NK-92 (cell line): ENCODE results near the gene SAMD11.
"Not testable (repeated sequence)": the region's sequence is repeated elsewhere in the genome, so short reads cannot be mapped to it uniquely, and the experiment has no call there.

ENCODE experiments used
- DNase-seq: peaks from one replicate; lab custom pipeline; 2025; ENCODE audit not compliant: unreplicated experiment; lab: John Stamatoyannopoulos, UW

SAMD11 gene, protein sequence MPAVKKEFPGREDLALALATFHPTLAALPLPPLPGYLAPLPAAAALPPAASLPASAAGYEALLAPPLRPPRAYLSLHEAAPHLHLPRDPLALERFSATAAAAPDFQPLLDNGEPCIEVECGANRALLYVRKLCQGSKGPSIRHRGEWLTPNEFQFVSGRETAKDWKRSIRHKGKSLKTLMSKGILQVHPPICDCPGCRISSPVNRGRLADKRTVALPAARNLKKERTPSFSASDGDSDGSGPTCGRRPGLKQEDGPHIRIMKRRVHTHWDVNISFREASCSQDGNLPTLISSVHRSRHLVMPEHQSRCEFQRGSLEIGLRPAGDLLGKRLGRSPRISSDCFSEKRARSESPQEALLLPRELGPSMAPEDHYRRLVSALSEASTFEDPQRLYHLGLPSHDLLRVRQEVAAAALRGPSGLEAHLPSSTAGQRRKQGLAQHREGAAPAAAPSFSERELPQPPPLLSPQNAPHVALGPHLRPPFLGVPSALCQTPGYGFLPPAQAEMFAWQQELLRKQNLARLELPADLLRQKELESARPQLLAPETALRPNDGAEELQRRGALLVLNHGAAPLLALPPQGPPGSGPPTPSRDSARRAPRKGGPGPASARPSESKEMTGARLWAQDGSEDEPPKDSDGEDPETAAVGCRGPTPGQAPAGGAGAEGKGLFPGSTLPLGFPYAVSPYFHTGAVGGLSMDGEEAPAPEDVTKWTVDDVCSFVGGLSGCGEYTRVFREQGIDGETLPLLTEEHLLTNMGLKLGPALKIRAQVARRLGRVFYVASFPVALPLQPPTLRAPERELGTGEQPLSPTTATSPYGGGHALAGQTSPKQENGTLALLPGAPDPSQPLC

GRCh38 chr1:923131-923990 lies at the start of gene SAMD11:
Gene SAMD11 (plus strand): TSS chr1:923923. CDS start chr1:924432, 509 bp downstream.
- no peak for DNase-seq

DNA sequence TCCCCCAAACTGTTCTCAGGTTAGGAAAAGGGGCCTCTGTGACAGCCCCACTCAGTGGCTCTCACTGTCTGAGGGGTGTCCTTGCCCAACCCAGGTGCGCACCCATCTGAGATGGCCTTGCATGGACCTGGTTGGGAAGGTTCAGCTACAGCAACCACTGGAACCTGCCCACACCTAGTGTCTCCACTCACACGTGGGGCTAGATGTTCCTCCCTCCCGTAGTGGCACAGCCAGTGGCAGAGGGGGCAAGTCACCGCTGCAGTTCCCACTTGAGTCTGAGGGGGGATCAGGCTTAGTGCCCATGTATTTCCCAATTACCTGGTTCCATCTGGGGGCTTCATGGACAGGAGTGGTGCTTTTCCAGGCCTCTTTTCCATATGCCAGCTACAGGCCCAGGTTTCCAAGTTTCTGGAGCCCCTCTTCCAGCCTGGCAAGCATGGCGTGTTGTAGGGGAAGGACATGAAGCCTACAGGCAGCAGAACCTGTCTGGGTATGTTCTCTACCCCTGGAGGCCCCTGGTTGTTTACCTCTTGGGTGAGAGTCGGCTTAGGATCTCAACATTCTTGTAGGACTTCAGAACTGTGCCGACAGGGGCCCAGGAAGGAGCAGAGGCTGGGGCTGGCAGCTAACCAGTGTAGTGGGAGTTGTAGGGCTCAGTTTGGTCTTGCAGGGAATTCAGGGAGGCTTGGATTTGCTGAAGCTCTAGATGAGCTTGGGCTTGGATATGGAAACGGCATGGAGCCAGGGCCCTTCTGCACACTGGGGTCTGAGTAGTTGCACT lies 47.1 kb upstream of the SAMD11 start:
- DNase-seq, result not testable (repeated sequence)

DNA sequence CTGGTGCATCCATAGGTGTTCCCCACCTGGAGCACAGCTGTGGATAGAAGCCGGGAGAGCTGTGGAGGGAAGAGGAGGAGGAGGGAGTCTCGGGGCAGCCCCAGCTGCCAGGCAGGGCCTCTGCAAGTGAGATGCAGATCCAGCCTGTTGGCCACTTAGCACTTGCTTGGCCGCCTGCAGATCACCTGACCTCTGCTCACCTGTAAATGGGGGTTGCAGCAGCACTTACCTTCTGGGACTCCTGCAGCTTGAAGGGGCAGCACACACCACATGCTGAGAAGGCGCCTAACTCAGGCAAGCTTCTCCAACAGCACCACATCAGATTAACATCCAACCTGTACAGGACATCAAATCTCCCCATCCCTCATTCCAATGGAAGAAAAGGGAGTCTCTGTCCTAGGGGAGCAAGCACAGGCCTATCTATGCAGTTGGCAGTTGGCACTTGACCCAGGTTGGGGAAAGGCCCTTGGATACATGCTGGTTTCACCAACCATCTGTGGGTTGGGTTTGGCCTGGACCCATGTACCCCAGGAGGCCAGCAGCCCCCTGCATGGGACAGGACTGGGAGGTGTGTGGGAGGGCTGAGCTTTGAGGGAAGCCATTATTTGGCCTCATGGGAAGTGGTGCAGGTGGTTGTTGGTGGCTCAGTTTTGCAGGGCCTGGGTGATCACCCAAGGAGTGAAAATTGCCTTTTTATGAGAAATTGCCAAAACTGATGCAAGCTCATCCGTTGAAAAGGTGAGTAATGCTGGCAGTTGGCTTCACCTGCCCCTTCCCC lies 46.3 kb upstream of the SAMD11 start:
- DNase-seq, result not testable (repeated sequence)

DNA sequence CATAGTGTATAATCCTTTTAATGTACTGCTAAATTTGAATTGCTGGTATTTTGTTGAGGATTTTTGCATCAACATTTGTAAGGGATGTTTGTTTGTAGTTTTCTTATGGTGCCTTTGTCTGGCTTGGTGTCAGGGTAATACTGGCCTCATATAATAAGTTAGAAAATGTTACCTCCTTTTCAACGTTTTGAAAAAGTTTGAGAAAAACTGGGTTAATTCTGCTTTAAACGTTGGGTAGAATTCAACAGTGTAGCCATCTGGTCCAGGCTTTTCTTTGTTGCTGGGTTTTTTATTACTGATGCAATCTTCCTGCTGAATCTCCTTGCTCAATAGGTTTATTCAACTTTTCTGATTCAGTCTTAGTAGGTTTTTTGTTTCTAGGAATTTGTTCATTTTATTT lies 43.2 kb upstream of the SAMD11 start:
- not testable (repeated sequence) for DNase-seq

- not testable (repeated sequence) for DNase-seq
Measured at GRCh38 chr1:880915-881314, 42.8 kb upstream of the SAMD11 start.

- no peak for DNase-seq
Measured at GRCh38 chr1:886311-886710, 37.4 kb upstream of the SAMD11 start.

GRCh38 chr1:886760-887159 lies 37.0 kb upstream of the SAMD11 start:
- DNase-seq, result no peak

GRCh38 chr1:888297-888696 lies 35.4 kb upstream of the SAMD11 start:
- DNase-seq, result no peak

GRCh38 chr1:889774-890173 lies 33.9 kb upstream of the SAMD11 start:
- not testable (repeated sequence) for DNase-seq

GRCh38 chr1:890234-890633 lies 33.5 kb upstream of the SAMD11 start:
- DNase-seq, result not testable (repeated sequence)

GRCh38 chr1:890661-891060 lies 33.1 kb upstream of the SAMD11 start:
- no peak for DNase-seq

GRCh38 chr1:897226-897625 lies 26.5 kb upstream of the SAMD11 start:
- no peak for DNase-seq

- not testable (repeated sequence) for DNase-seq
Measured at GRCh38 chr1:897951-898350, 25.8 kb upstream of the SAMD11 start.

DNA sequence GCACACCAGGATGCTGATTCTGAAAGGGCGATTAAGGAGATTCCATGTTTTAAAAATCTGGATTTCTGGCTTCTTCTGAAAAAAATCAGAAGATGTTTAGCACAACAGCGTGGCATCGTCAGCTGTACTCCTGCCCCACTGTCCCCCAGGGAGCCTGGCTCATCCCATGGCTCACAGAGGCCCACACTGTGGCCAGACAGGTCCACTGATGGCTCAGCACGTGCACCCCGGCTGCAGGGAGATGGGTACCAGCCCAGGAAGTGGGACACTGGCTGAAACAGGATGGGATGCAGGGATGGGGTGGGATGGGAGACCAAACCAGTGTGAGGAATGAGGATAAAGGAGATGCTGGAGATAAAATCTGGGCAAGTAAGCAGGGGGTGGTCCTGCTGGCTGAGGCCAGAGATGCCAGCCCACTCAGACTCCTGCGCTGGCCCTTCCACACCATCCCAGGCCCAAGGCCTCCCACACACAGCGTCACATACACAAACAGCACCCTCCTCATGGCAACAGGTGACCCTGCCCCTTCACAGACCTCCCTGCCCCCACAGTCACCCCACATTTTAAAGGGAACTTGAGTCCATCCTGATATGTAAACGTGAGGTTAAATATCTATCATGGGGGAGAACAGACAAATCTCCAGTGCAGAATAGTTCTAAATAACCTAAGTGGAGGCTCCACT lies 23.9 kb upstream of the SAMD11 start:
- no peak for DNase-seq

- no peak for DNase-seq
Measured at GRCh38 chr1:901108-901859, 22.4 kb upstream of the SAMD11 start.

- DNase-seq, result no peak
Measured at GRCh38 chr1:902802-903201, 20.9 kb upstream of the SAMD11 start.

- no peak for DNase-seq
Measured at GRCh38 chr1:903305-903704, 20.4 kb upstream of the SAMD11 start.

GRCh38 chr1:903721-904271 lies 19.9 kb upstream of the SAMD11 start:
- no peak for DNase-seq
